A549 (cell line): Measurements from ENCODE around the gene CDCA3. TPM values are rescaled to one million over a fixed set of nuclear protein-coding genes. Genes with fewer than 3 reads are reported as not detected.

Experiments used
- ATAC-seq, 2 experiments: fragments of 200-7000 bp in 1 of 2; fragments of >200 bp in 1 of 2; cut with Nextera tagmentation in 1 of 2; cut with Tn5 transposase in 1 of 2; 3 replicates each; pipeline versions ENCODE4 v1.8.0 to v1.9.1; 2018 to 2020; ENCODE audit warnings: mild to moderate bottlenecking in 1 of 2, moderate library complexity in 1 of 2
- CTCF ChIA-PET: fragments of 300-600 bp; sonication (Branson Sonifier 250); formaldehyde crosslinking; extraction: SDS; loops from one replicate; lab custom pipeline; 2021; ENCODE audit warnings: antibody characterized with exemption, inconsistent platforms; lab: Yijun Ruan, JAX
- POLR2A ChIA-PET: fragments of 350-600 bp; formaldehyde crosslinking; extraction: SDS; loops from one replicate; lab custom pipeline; 2021; ENCODE audit warnings: antibody characterized with exemption, inconsistent platforms; lab: Yijun Ruan, JAX
- DNase-seq, 2 experiments: peaks; one replicate each; pipeline versions ENCODE4 v3.0.0 to v3.0.0-alpha.2; 2011 to 2016; ENCODE audit warnings: low read depth in 1 of 2, low spot score in 1 of 2
- FAIRE-seq: peaks from 2 replicates; lab custom pipeline; 2011; peaks lifted over from hg19 to GRCh38; lab: Jason Lieb, UNC
- H3K27ac ChIP-seq, 2 experiments: fragments of >200 bp; sonication (Bioruptor Twin); formaldehyde crosslinking; 3 replicates each; pipeline ENCODE4 v1.5.1; 2016 to 2017
- H3K4me1 ChIP-seq: fragments of >200 bp; sonication (Bioruptor Twin); formaldehyde crosslinking; 3 replicates; pipeline ENCODE4 v1.6.1; 2016
- H3K4me2 ChIP-seq: fragments of >200 bp; sonication (Bioruptor Twin); formaldehyde crosslinking; 3 replicates; pipeline ENCODE4 v1.6.1; 2016
- H3K4me3 ChIP-seq: fragments of >200 bp; sonication (Bioruptor Twin); formaldehyde crosslinking; 3 replicates; pipeline ENCODE4 v1.5.1; 2016
- H3K9me3 ChIP-seq: fragments of >200 bp; sonication (Bioruptor Twin); formaldehyde crosslinking; 3 replicates; pipeline ENCODE4 v1.6.1; 2016
- BHLHE40 ChIP-seq: IDR thresholded peaks from 2 replicates; pipeline ENCODE4 v1.6.1; 2012; ENCODE audit warnings: low read depth, low read length, inconsistent platforms
- CBX2 ChIP-seq: fragments of 200-600 bp; sonication (generic); IDR thresholded peaks from 2 replicates; pipeline ENCODE4 v1.6.1; 2016; ENCODE audit warnings: low read depth, mild to moderate bottlenecking, borderline replicate concordance
- CBX8 ChIP-seq: fragments of 200-600 bp; sonication (generic); IDR thresholded peaks from 2 replicates; pipeline ENCODE4 v1.6.1; 2016
- CEBPB ChIP-seq, 2 experiments: fragments of >200 bp in 1 of 2; sonication (Bioruptor Twin) in 1 of 2; formaldehyde crosslinking in 1 of 2; IDR thresholded peaks; 2 replicates each; pipeline ENCODE4 v1.6.1; 2012 to 2016
- CHD2 ChIP-seq: fragments of 150-350 bp; IDR thresholded peaks from 2 replicates; pipeline ENCODE4 v1.6.1; 2014; ENCODE audit warnings: low read length; ENCODE audit not compliant: partially characterized antibody
- EHMT2 ChIP-seq: fragments of 200-600 bp; sonication (generic); IDR thresholded peaks from 2 replicates; pipeline ENCODE4 v1.6.1; 2016; ENCODE audit warnings: antibody characterized with exemption, low read depth, mild to moderate bottlenecking, moderate library complexity
- FOSB ChIP-seq: fragments of 250-450 bp; sonication (Bioruptor Pico); IDR thresholded peaks from 2 replicates; pipeline ENCODE4 v1.5.0; 2020; ENCODE audit warnings: mild to moderate bottlenecking, moderate library complexity
- FOSL2 ChIP-seq, 2 experiments: fragments of 450-650 bp in 1 of 2; fragments of >200 bp in 1 of 2; sonication (Bioruptor Twin) in 1 of 2; formaldehyde crosslinking; IDR thresholded peaks; 2 replicates each; pipeline versions ENCODE4 v1.5.0 to v1.6.1; 2016 to 2020; ENCODE audit warnings: mild to moderate bottlenecking in 1 of 2, moderate library complexity in 1 of 2
- HEYL ChIP-seq: fragments of 250-450 bp; sonication (Bioruptor Pico); IDR thresholded peaks from 2 replicates; pipeline ENCODE4 v1.8.0; 2021; ENCODE audit warnings: mild to moderate bottlenecking, moderate library complexity
- HOXA7 ChIP-seq: fragments of 250-450 bp; sonication (Bioruptor Pico); IDR thresholded peaks from 2 replicates; pipeline ENCODE4 v1.5.0; 2020; ENCODE audit warnings: mild to moderate bottlenecking, moderate library complexity
- HOXB13 ChIP-seq: fragments of 250-450 bp; sonication (Bioruptor Pico); IDR thresholded peaks from 2 replicates; pipeline ENCODE4 v1.5.0; 2020; ENCODE audit warnings: low read depth, mild to moderate bottlenecking, moderate library complexity
- JUN ChIP-seq, 2 experiments: fragments of >200 bp; sonication (Bioruptor Twin); formaldehyde crosslinking; IDR thresholded peaks; 2 replicates in 1 of 2; 3 replicates in 1 of 2; pipeline ENCODE4 v1.6.1; 2016 to 2017
- KDM5A ChIP-seq: fragments of 200-600 bp; sonication (generic); IDR thresholded peaks from 2 replicates; pipeline ENCODE4 v1.6.1; 2016; ENCODE audit warnings: antibody characterized with exemption, mild to moderate bottlenecking
- MAZ ChIP-seq: fragments of 150-350 bp; IDR thresholded peaks from 2 replicates; pipeline ENCODE4 v1.6.1; 2014; ENCODE audit warnings: antibody characterized with exemption, low read depth, low read length, borderline replicate concordance
- NPAS2 ChIP-seq: fragments of 250-450 bp; sonication (Bioruptor Pico); IDR thresholded peaks from 2 replicates; pipeline ENCODE4 v1.8.0; 2022; ENCODE audit warnings: mild to moderate bottlenecking, moderate library complexity, borderline replicate concordance
- NR3C1 ChIP-seq: fragments of >200 bp; sonication (Bioruptor Twin); formaldehyde crosslinking; IDR thresholded peaks from 3 replicates; pipeline ENCODE4 v1.6.1; 2017
- PHF8 ChIP-seq: fragments of 200-600 bp; sonication (generic); IDR thresholded peaks from 2 replicates; pipeline ENCODE4 v1.6.1; 2016; ENCODE audit warnings: low read depth, mild to moderate bottlenecking, antibody characterized with exemption, moderate library complexity, borderline replicate concordance
- POLR2A ChIP-seq: IDR thresholded peaks from 2 replicates; pipeline ENCODE4 v1.6.1; 2012; ENCODE audit warnings: mild to moderate bottlenecking, low read length
- RCOR1 ChIP-seq: fragments of 150-350 bp; IDR thresholded peaks from 2 replicates; pipeline ENCODE4 v1.6.1; 2014; ENCODE audit warnings: antibody characterized with exemption, low read length, low read depth
- RFX5 ChIP-seq: fragments of 450-650 bp; IDR thresholded peaks from 2 replicates; pipeline ENCODE4 v1.7.1; 2014; ENCODE audit warnings: antibody characterized with exemption, mild to moderate bottlenecking, moderate library complexity
- SMC3 ChIP-seq: fragments of >200 bp; sonication (Bioruptor Twin); formaldehyde crosslinking; IDR thresholded peaks from 3 replicates; pipeline ENCODE4 v1.6.1; 2018; ENCODE audit warnings: inconsistent platforms
- ZC3H11A ChIP-seq: fragments of 450-650 bp; IDR thresholded peaks from 2 replicates; pipeline ENCODE4 v1.6.1; 2014; ENCODE audit warnings: antibody characterized with exemption, mild to moderate bottlenecking
- WGBS: methylation state at CpG from one replicate; pipeline ENCODE4 v1.1.6; 2017; ENCODE audit errors: missing lambda C conversion rate; 5-methylcytosine and 5-hydroxymethylcytosine counted together
- polyA plus RNA-seq, 4 experiments: library from polyadenylated mRNA; depleted of rRNA in 3 of 4; stranded (reverse); fragments of >200 nt; fragmentation: RNase III in 1 of 4; extraction: RNeasy Plus Mini Kit Qiagen cat#74134 plus additional on column Dnase treatment in 1 of 4; gene quantifications; 2 replicates in 3 of 4; 3 replicates in 1 of 4; pipeline ENCODE4 v1.2.3, GENCODE V29; 2011 to 2017
- TF ChIP-seq, protein P1 (sequence below): fragments of 200-600 bp; sonication (generic); IDR thresholded peaks from 2 replicates; pipeline ENCODE4 v1.6.1; 2016; ENCODE audit warnings: antibody characterized with exemption, mild to moderate bottlenecking, moderate library complexity
- TF ChIP-seq, protein P2 (sequence below): fragments of >200 bp; sonication (Bioruptor Twin); formaldehyde crosslinking; IDR thresholded peaks from 3 replicates; pipeline ENCODE4 v1.5.1; 2016
- TF ChIP-seq, protein P3 (sequence below): fragments of 250-450 bp; sonication (Bioruptor Pico); IDR thresholded peaks from 2 replicates; pipeline ENCODE4 v1.5.0; 2020; ENCODE audit warnings: low read depth, mild to moderate bottlenecking, moderate library complexity
- TF ChIP-seq, protein P4 (sequence below): fragments of 450-650 bp; IDR thresholded peaks from 2 replicates; pipeline ENCODE4 v1.6.1; 2014; ENCODE audit warnings: antibody characterized with exemption
- TF ChIP-seq, protein P5 (sequence below): fragments of >200 bp; sonication (Bioruptor Twin); formaldehyde crosslinking; IDR thresholded peaks from 2 replicates; pipeline ENCODE4 v1.6.1; 2016

CDCA3 gene
- polyA plus RNA-seq, 2 of the 4 experiments (the other 2 are of a cell fraction), result 57.5 to 80.2 TPM

DNA sequence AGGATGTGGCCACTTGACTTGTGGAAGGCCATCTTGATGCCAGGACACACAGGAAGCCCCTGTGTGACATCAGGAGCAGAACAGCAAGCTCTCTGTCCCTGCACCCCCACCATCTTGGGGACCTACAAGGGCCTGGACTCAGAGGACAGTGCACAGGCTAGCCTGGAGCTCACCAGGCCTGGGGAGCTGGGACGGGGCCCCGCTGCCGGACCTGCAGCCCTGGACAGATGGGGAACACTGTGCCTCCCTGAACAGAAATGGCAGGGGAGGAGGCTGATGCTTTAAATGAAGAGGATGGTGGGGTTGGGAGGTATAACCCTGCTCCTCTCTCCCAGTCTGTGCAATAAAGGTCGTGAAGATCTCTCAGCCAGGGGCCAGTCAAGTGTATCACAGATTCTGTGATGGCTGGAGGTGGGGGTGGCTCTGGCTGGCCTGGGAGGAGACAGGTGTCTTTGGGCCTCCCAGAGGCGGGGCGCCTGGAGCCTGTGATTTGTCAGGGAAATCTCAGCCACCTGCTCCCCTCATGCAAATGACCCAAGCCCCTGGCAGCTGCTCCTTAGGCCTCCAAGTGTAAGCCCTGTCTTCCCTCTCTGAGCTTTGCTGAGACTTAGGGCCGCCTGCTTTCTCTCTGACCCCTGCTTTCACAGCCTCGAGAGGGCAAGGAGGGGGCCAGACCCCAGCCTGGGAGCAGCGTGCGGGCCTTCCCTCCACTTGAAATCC is 11.4 kb downstream of the CDCA3 start:
- ATAC-seq (no peak), FAIRE-seq (no peak), DNase-seq (no peak)
- POLR2A ChIA-PET, result interaction anchor here (1.5 to 2.3 kb wide), 2 partner anchors 12 to 28 kb away, joined by 4 to 7 read pairs; partner anchors contain the start of genes CDCA3, TPI1 and USP5
- H3K4me2 ChIP-seq, result no peak overlapping the region
- 87% methylated on average over 10 of the region's 10 CpGs for WGBS
- TF ChIP-seq CBX2 (no peak), NR3C1 (no peak), HOXA7 (no peak), EHMT2 (no peak), CHD2 (no peak), CBX8 (no peak), NPAS2 (no peak), CEBPB (IDR thresholded peaks at IDR 0.05) (no peak), RFX5 (no peak), RCOR1 (no peak), PHF8 (no peak)
- TF ChIP-seq, protein P1, sequence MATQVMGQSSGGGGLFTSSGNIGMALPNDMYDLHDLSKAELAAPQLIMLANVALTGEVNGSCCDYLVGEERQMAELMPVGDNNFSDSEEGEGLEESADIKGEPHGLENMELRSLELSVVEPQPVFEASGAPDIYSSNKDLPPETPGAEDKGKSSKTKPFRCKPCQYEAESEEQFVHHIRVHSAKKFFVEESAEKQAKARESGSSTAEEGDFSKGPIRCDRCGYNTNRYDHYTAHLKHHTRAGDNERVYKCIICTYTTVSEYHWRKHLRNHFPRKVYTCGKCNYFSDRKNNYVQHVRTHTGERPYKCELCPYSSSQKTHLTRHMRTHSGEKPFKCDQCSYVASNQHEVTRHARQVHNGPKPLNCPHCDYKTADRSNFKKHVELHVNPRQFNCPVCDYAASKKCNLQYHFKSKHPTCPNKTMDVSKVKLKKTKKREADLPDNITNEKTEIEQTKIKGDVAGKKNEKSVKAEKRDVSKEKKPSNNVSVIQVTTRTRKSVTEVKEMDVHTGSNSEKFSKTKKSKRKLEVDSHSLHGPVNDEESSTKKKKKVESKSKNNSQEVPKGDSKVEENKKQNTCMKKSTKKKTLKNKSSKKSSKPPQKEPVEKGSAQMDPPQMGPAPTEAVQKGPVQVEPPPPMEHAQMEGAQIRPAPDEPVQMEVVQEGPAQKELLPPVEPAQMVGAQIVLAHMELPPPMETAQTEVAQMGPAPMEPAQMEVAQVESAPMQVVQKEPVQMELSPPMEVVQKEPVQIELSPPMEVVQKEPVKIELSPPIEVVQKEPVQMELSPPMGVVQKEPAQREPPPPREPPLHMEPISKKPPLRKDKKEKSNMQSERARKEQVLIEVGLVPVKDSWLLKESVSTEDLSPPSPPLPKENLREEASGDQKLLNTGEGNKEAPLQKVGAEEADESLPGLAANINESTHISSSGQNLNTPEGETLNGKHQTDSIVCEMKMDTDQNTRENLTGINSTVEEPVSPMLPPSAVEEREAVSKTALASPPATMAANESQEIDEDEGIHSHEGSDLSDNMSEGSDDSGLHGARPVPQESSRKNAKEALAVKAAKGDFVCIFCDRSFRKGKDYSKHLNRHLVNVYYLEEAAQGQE, result no peak
- TF ChIP-seq, protein P2, sequence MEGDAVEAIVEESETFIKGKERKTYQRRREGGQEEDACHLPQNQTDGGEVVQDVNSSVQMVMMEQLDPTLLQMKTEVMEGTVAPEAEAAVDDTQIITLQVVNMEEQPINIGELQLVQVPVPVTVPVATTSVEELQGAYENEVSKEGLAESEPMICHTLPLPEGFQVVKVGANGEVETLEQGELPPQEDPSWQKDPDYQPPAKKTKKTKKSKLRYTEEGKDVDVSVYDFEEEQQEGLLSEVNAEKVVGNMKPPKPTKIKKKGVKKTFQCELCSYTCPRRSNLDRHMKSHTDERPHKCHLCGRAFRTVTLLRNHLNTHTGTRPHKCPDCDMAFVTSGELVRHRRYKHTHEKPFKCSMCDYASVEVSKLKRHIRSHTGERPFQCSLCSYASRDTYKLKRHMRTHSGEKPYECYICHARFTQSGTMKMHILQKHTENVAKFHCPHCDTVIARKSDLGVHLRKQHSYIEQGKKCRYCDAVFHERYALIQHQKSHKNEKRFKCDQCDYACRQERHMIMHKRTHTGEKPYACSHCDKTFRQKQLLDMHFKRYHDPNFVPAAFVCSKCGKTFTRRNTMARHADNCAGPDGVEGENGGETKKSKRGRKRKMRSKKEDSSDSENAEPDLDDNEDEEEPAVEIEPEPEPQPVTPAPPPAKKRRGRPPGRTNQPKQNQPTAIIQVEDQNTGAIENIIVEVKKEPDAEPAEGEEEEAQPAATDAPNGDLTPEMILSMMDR, result no peak
- TF ChIP-seq, protein P3, sequence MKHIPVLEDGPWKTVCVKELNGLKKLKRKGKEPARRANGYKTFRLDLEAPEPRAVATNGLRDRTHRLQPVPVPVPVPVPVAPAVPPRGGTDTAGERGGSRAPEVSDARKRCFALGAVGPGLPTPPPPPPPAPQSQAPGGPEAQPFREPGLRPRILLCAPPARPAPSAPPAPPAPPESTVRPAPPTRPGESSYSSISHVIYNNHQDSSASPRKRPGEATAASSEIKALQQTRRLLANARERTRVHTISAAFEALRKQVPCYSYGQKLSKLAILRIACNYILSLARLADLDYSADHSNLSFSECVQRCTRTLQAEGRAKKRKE (CRISPR knock-in tag), result no peak
- TF ChIP-seq, protein P4, sequence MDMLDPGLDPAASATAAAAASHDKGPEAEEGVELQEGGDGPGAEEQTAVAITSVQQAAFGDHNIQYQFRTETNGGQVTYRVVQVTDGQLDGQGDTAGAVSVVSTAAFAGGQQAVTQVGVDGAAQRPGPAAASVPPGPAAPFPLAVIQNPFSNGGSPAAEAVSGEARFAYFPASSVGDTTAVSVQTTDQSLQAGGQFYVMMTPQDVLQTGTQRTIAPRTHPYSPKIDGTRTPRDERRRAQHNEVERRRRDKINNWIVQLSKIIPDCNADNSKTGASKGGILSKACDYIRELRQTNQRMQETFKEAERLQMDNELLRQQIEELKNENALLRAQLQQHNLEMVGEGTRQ, result no peak
- TF ChIP-seq, protein P5, sequence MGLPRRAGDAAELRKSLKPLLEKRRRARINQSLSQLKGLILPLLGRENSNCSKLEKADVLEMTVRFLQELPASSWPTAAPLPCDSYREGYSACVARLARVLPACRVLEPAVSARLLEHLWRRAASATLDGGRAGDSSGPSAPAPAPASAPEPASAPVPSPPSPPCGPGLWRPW, result no peak
- no peaks in the 10 kb centered on the region for H3K4me1 ChIP-seq
- no peak overlapping the region for H3K27ac ChIP-seq
- CTCF ChIA-PET, result interaction anchor here (0.9 to 29.8 kb wide), 13 partner anchors 8 to 416 kb away, joined by 3 to 306 read pairs (median 4); partner anchors contain the start of genes CDCA3, MLF2, P3H3 and PTMS
- H3K9me3 ChIP-seq, result no peaks in the 10 kb centered on the region
- no peak overlapping the region for H3K4me3 ChIP-seq

DNA sequence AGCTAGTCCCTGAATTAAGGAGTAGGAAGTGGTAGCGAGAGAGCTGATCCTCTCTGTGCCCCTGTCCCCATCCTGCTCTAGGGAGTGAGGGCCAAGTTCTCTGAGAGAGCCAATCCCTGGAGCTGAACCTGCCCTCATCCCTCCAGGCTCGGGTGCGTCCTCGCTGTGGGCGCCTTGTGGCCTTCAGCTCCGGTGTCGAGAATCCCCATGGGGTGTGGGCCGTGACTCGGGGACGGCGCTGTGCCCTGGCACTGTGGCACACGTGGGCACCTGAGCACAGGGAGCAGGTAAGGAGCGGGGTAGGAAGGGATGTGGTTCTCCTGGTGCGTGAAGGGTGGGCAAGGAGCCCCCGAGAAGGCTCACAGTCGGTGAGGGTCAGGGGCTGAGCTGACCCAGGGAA is 12.2 kb downstream of the CDCA3 start:
- no peak overlapping the region for H3K4me3 ChIP-seq
- FAIRE-seq, result no peak
- no peak for TF ChIP-seq KDM5A
- TF ChIP-seq FOSL2 (IDR thresholded peaks at IDR 0.05), result no peak
- TF ChIP-seq FOSL2 (CRISPR knock-in tag; IDR thresholded peaks at IDR 0.05), result no peak
- TF ChIP-seq CBX2, result no peak
- TF ChIP-seq MAZ, result no peak
- no peak for TF ChIP-seq FOSB (CRISPR knock-in tag)
- no peak for TF ChIP-seq BHLHE40
- no peak for TF ChIP-seq HOXB13 (CRISPR knock-in tag)
- no peak for TF ChIP-seq HEYL (CRISPR knock-in tag)
- TF ChIP-seq POLR2A, result no peak
- TF ChIP-seq SMC3, result no peak
- TF ChIP-seq ZC3H11A, result no peak
- TF ChIP-seq JUN (IDR thresholded peaks at IDR 0.05), result no peak
- no peak for TF ChIP-seq NPAS2
- TF ChIP-seq, all 56 proteins: peak for 0
- Histone ChIP-seq H3K4me1 (no peaks in the 10 kb centered on the region), H3K4me2 (no peak overlapping the region), H3K27ac (no peak overlapping the region), H3K9me3 (no peaks in the 10 kb centered on the region)
- ChIA-PET CTCF (interaction anchor here (1.0 to 29.8 kb wide), 11 partner anchors 7 to 222 kb away, joined by 3 to 306 read pairs (median 5); partner anchors contain the start of genes CDCA3, MLF2, P3H3 and PTMS), POLR2A (interaction anchor here (2.3 kb wide), 1 partner anchor 13 kb away, joined by 7 read pairs; the partner anchor contains the start of genes CDCA3 and USP5)
- WGBS, result 88% methylated on average over 16 of the region's 16 CpGs
- no peak for ATAC-seq
- DNase-seq, result no peak
